Liver (tissue), 3 donors: ENCODE results near the gene GALNT1.

Experiments used
- EGR1 ChIP-seq, 2 donors: IDR thresholded peaks; 2 replicates each; pipeline ENCODE4 v1.6.1; 2016 to 2018; ENCODE audit warnings: antibody characterized with exemption in 2 of 2, low read depth in 2 of 2
- GABPA ChIP-seq, 2 donors: IDR thresholded peaks in 1 of 2; conservative IDR thresholded peaks in 1 of 2; 2 replicates each; pipeline ENCODE4 v1.6.1; 2016; ENCODE audit warnings: antibody characterized with exemption in 2 of 2, mild to moderate bottlenecking in 1 of 2, moderate library complexity in 1 of 2
- JUND ChIP-seq, 2 donors: IDR thresholded peaks; 2 replicates each; pipeline ENCODE4 v1.6.1; 2016; ENCODE audit warnings: antibody characterized with exemption in 2 of 2
- MAX ChIP-seq: IDR thresholded peaks from 2 replicates; pipeline ENCODE4 v1.6.1; 2016; ENCODE audit warnings: antibody characterized with exemption
- NR2F2 ChIP-seq: IDR thresholded peaks from 2 replicates; pipeline ENCODE4 v1.6.1; 2016; ENCODE audit warnings: antibody characterized with exemption
- RAD21 ChIP-seq, 2 donors: IDR thresholded peaks; 2 replicates each; pipeline ENCODE4 v1.6.1; 2016; ENCODE audit warnings: antibody characterized with exemption in 2 of 2, mild to moderate bottlenecking in 2 of 2
- RXRA ChIP-seq, 2 donors: IDR thresholded peaks; 2 replicates each; pipeline ENCODE4 v1.6.1; 2017 to 2018; ENCODE audit warnings: antibody characterized with exemption in 2 of 2, mild to moderate bottlenecking in 1 of 2
- SP1 ChIP-seq: IDR thresholded peaks from 2 replicates; pipeline ENCODE4 v1.6.1; 2018; ENCODE audit warnings: antibody characterized with exemption, mild to moderate bottlenecking
- TAF1 ChIP-seq: conservative IDR thresholded peaks from 2 replicates; pipeline ENCODE4 v1.6.1; 2016; ENCODE audit warnings: antibody characterized with exemption, mild to moderate bottlenecking
- YY1 ChIP-seq: IDR thresholded peaks from 2 replicates; pipeline ENCODE4 v1.6.1; 2016; ENCODE audit warnings: antibody characterized with exemption, mild to moderate bottlenecking
- TF ChIP-seq, protein P1 (sequence below): fragments of 150-350 bp; IDR thresholded peaks from 2 replicates; pipeline ENCODE4 v1.5.1; 2017; ENCODE audit warnings: improper control_type of control experiment, low read depth, low read length; ENCODE audit not compliant: missing input control
- TF ChIP-seq, protein P2 (sequence below): IDR thresholded peaks from 2 replicates; pipeline ENCODE4 v1.6.1; 2016; ENCODE audit warnings: antibody characterized with exemption, mild to moderate bottlenecking
- donor health status: healthy.
- donor health status: healthy.

- TF ChIP-seq GABPA (IDR thresholded peaks at IDR 0.05 in 1 of 2, conservative IDR thresholded peaks at IDR 0.05 in 1 of 2) (no peak), YY1 (no peak), SP1 (no peak), EGR1 (IDR thresholded peaks at IDR 0.05; ENCODE audit: low read depth in 2 of 2) (no peak), MAX (no peak), RAD21 (IDR thresholded peaks at IDR 0.05) (no peak), TAF1 (no peak), RXRA (IDR thresholded peaks at IDR 0.05) (no peak), JUND (IDR thresholded peaks at IDR 0.05) (no peak), NR2F2 (no peak)
- TF ChIP-seq, protein P1, sequence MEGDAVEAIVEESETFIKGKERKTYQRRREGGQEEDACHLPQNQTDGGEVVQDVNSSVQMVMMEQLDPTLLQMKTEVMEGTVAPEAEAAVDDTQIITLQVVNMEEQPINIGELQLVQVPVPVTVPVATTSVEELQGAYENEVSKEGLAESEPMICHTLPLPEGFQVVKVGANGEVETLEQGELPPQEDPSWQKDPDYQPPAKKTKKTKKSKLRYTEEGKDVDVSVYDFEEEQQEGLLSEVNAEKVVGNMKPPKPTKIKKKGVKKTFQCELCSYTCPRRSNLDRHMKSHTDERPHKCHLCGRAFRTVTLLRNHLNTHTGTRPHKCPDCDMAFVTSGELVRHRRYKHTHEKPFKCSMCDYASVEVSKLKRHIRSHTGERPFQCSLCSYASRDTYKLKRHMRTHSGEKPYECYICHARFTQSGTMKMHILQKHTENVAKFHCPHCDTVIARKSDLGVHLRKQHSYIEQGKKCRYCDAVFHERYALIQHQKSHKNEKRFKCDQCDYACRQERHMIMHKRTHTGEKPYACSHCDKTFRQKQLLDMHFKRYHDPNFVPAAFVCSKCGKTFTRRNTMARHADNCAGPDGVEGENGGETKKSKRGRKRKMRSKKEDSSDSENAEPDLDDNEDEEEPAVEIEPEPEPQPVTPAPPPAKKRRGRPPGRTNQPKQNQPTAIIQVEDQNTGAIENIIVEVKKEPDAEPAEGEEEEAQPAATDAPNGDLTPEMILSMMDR, result no peak
- TF ChIP-seq, protein P2, sequence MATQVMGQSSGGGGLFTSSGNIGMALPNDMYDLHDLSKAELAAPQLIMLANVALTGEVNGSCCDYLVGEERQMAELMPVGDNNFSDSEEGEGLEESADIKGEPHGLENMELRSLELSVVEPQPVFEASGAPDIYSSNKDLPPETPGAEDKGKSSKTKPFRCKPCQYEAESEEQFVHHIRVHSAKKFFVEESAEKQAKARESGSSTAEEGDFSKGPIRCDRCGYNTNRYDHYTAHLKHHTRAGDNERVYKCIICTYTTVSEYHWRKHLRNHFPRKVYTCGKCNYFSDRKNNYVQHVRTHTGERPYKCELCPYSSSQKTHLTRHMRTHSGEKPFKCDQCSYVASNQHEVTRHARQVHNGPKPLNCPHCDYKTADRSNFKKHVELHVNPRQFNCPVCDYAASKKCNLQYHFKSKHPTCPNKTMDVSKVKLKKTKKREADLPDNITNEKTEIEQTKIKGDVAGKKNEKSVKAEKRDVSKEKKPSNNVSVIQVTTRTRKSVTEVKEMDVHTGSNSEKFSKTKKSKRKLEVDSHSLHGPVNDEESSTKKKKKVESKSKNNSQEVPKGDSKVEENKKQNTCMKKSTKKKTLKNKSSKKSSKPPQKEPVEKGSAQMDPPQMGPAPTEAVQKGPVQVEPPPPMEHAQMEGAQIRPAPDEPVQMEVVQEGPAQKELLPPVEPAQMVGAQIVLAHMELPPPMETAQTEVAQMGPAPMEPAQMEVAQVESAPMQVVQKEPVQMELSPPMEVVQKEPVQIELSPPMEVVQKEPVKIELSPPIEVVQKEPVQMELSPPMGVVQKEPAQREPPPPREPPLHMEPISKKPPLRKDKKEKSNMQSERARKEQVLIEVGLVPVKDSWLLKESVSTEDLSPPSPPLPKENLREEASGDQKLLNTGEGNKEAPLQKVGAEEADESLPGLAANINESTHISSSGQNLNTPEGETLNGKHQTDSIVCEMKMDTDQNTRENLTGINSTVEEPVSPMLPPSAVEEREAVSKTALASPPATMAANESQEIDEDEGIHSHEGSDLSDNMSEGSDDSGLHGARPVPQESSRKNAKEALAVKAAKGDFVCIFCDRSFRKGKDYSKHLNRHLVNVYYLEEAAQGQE, result no peak
Measured at GRCh38 chr18:35547008-35547605, 34.4 kb upstream of the GALNT1 start.
